GM23248 (cell line): Measurements from ENCODE around the gene ME2.

Source experiments
- EZH2 ChIP-seq: fragments of 200-600 bp; sonication (generic); IDR thresholded peaks from 2 replicates; pipeline ENCODE4 v1.6.1; 2018; ENCODE audit warnings: antibody characterized with exemption, mild to moderate bottlenecking; ENCODE audit not compliant: insufficient read depth, poor library complexity, severe bottlenecking
- EZH2phosphoT487 ChIP-seq: fragments of 200-600 bp; sonication (generic); IDR thresholded peaks from 2 replicates; pipeline ENCODE4 v1.6.1; 2018; ENCODE audit warnings: antibody characterized with exemption, moderate library complexity, mild to moderate bottlenecking, low read depth; ENCODE audit not compliant: insufficient read depth

- TF ChIP-seq EZH2 (no peak), EZH2phosphoT487 (no peak)
Measured at GRCh38 chr18:50982802-50983179, 103.9 kb downstream of the ME2 start.
